GM23338 (cell line): ENCODE data around the gene PHF20.
"Not testable (repeated sequence)": the region's sequence is repeated elsewhere in the genome, so short reads cannot be mapped to it uniquely, and the experiment has no call there.

ENCODE experiments used
- CREB1 ChIP-seq: fragments of 250-450 bp; sonication (Bioruptor Pico); IDR thresholded peaks from 2 replicates; pipeline ENCODE4 v1.5.0; 2020; ENCODE audit warnings: low read depth, mild to moderate bottlenecking, moderate library complexity
- CTCF ChIP-seq, 2 experiments: fragments of 200-600 bp in 1 of 2; sonication (generic) in 1 of 2; conservative IDR thresholded peaks; 2 replicates each; pipeline versions ENCODE4 v1.5.1 to v1.6.1; 2016 to 2017; ENCODE audit warnings: antibody characterized with exemption in 2 of 2, low read depth in 2 of 2, mild to moderate bottlenecking in 2 of 2, moderate library complexity in 1 of 2
- EZH2 ChIP-seq: fragments of 200-600 bp; sonication (generic); IDR thresholded peaks from one replicate; pipeline ENCODE4 v1.8.0; 2017; ENCODE audit warnings: antibody characterized with exemption, mild to moderate bottlenecking, low read depth; ENCODE audit not compliant: unreplicated experiment
- EZH2phosphoT487 ChIP-seq: fragments of 200-600 bp; sonication (generic); IDR thresholded peaks from one replicate; pipeline ENCODE4 v1.8.1; 2018; ENCODE audit warnings: antibody characterized with exemption; ENCODE audit not compliant: unreplicated experiment
- JUNB ChIP-seq: IDR thresholded peaks from one replicate; pipeline ENCODE4 v1.6.1; 2016; ENCODE audit warnings: antibody characterized with exemption; ENCODE audit not compliant: unreplicated experiment
- POLR2AphosphoS5 ChIP-seq: IDR thresholded peaks from 2 replicates; pipeline ENCODE4 v1.6.1; 2016; ENCODE audit warnings: antibody characterized with exemption, low read depth
- STAT1 ChIP-seq: IDR thresholded peaks from one replicate; pipeline ENCODE4 v1.6.1; 2016; ENCODE audit warnings: antibody characterized with exemption; ENCODE audit not compliant: unreplicated experiment
- ZNF114 ChIP-seq: fragments of 250-450 bp; sonication (Bioruptor Pico); IDR thresholded peaks from 2 replicates; pipeline ENCODE4 v1.5.0; 2020; ENCODE audit warnings: mild to moderate bottlenecking, moderate library complexity
- ZNF331 ChIP-seq: fragments of 250-450 bp; sonication (Bioruptor Pico); IDR thresholded peaks from 2 replicates; pipeline ENCODE4 v1.5.0; 2020; ENCODE audit warnings: low read depth, mild to moderate bottlenecking, moderate library complexity
- TF ChIP-seq, protein P1 (sequence below): IDR thresholded peaks from one replicate; pipeline ENCODE4 v1.6.1; 2018; ENCODE audit warnings: antibody characterized with exemption; ENCODE audit not compliant: unreplicated experiment
- TF ChIP-seq, protein P2 (sequence below): IDR thresholded peaks from 2 replicates; pipeline ENCODE4 v1.6.1; 2016; ENCODE audit warnings: antibody characterized with exemption
- TF ChIP-seq, protein P3 (sequence below): fragments of 250-450 bp; sonication (Bioruptor Pico); IDR thresholded peaks from 2 replicates; pipeline ENCODE4 v1.5.0; 2020; ENCODE audit warnings: mild to moderate bottlenecking, moderate library complexity

- TF ChIP-seq CTCF (conservative IDR thresholded peaks at IDR 0.05; ENCODE audit: low read depth in 2 of 2); EZH2phosphoT487; POLR2AphosphoS5; EZH2; CREB1 (CRISPR knock-in tag); STAT1; ZNF114 (CRISPR knock-in tag); ZNF331 (CRISPR knock-in tag); JUNB: not testable (repeated sequence)
- TF ChIP-seq, protein P1, sequence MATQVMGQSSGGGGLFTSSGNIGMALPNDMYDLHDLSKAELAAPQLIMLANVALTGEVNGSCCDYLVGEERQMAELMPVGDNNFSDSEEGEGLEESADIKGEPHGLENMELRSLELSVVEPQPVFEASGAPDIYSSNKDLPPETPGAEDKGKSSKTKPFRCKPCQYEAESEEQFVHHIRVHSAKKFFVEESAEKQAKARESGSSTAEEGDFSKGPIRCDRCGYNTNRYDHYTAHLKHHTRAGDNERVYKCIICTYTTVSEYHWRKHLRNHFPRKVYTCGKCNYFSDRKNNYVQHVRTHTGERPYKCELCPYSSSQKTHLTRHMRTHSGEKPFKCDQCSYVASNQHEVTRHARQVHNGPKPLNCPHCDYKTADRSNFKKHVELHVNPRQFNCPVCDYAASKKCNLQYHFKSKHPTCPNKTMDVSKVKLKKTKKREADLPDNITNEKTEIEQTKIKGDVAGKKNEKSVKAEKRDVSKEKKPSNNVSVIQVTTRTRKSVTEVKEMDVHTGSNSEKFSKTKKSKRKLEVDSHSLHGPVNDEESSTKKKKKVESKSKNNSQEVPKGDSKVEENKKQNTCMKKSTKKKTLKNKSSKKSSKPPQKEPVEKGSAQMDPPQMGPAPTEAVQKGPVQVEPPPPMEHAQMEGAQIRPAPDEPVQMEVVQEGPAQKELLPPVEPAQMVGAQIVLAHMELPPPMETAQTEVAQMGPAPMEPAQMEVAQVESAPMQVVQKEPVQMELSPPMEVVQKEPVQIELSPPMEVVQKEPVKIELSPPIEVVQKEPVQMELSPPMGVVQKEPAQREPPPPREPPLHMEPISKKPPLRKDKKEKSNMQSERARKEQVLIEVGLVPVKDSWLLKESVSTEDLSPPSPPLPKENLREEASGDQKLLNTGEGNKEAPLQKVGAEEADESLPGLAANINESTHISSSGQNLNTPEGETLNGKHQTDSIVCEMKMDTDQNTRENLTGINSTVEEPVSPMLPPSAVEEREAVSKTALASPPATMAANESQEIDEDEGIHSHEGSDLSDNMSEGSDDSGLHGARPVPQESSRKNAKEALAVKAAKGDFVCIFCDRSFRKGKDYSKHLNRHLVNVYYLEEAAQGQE = not testable (repeated sequence)
- TF ChIP-seq, protein P2, sequence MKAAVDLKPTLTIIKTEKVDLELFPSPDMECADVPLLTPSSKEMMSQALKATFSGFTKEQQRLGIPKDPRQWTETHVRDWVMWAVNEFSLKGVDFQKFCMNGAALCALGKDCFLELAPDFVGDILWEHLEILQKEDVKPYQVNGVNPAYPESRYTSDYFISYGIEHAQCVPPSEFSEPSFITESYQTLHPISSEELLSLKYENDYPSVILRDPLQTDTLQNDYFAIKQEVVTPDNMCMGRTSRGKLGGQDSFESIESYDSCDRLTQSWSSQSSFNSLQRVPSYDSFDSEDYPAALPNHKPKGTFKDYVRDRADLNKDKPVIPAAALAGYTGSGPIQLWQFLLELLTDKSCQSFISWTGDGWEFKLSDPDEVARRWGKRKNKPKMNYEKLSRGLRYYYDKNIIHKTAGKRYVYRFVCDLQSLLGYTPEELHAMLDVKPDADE = not testable (repeated sequence)
- TF ChIP-seq, protein P3, sequence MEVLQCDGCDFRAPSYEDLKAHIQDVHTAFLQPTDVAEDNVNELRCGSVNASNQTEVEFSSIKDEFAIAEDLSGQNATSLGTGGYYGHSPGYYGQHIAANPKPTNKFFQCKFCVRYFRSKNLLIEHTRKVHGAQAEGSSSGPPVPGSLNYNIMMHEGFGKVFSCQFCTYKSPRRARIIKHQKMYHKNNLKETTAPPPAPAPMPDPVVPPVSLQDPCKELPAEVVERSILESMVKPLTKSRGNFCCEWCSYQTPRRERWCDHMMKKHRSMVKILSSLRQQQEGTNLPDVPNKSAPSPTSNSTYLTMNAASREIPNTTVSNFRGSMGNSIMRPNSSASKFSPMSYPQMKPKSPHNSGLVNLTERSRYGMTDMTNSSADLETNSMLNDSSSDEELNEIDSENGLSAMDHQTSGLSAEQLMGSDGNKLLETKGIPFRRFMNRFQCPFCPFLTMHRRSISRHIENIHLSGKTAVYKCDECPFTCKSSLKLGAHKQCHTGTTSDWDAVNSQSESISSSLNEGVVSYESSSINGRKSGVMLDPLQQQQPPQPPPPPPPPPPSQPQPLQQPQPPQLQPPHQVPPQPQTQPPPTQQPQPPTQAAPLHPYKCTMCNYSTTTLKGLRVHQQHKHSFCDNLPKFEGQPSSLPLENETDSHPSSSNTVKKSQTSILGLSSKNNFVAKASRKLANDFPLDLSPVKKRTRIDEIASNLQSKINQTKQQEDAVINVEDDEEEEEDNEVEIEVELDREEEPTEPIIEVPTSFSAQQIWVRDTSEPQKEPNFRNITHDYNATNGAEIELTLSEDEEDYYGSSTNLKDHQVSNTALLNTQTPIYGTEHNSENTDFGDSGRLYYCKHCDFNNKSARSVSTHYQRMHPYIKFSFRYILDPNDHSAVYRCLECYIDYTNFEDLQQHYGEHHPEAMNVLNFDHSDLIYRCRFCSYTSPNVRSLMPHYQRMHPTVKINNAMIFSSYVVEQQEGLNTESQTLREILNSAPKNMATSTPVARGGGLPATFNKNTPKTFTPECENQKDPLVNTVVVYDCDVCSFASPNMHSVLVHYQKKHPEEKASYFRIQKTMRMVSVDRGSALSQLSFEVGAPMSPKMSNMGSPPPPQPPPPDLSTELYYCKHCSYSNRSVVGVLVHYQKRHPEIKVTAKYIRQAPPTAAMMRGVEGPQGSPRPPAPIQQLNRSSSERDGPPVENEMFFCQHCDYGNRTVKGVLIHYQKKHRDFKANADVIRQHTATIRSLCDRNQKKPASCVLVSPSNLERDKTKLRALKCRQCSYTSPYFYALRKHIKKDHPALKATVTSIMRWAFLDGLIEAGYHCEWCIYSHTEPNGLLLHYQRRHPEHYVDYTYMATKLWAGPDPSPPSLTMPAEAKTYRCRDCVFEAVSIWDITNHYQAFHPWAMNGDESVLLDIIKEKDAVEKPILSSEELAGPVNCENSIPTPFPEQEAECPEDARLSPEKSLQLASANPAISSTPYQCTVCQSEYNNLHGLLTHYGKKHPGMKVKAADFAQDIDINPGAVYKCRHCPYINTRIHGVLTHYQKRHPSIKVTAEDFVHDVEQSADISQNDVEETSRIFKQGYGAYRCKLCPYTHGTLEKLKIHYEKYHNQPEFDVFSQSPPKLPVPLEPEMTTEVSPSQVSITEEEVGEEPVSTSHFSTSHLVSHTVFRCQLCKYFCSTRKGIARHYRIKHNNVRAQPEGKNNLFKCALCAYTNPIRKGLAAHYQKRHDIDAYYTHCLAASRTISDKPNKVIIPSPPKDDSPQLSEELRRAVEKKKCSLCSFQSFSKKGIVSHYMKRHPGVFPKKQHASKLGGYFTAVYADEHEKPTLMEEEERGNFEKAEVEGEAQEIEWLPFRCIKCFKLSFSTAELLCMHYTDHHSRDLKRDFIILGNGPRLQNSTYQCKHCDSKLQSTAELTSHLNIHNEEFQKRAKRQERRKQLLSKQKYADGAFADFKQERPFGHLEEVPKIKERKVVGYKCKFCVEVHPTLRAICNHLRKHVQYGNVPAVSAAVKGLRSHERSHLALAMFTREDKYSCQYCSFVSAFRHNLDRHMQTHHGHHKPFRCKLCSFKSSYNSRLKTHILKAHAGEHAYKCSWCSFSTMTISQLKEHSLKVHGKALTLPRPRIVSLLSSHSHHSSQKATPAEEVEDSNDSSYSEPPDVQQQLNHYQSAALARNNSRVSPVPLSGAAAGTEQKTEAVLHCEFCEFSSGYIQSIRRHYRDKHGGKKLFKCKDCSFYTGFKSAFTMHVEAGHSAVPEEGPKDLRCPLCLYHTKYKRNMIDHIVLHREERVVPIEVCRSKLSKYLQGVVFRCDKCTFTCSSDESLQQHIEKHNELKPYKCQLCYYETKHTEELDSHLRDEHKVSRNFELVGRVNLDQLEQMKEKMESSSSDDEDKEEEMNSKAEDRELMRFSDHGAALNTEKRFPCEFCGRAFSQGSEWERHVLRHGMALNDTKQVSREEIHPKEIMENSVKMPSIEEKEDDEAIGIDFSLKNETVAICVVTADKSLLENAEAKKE = not testable (repeated sequence)
These were observed 12.0 kb downstream of the PHF20 start for GRCh38 chr20:35783811-35784210.
